HG03520 (cell line): ENCODE results near the gene DNAH3.
"Not testable (repeated sequence)": the region's sequence is repeated elsewhere in the genome, so short reads cannot be mapped to it uniquely, and the experiment has no call there.

ENCODE experiments used
- ATAC-seq: cut with Tn5 transposase; IDR thresholded peaks from one replicate; pipeline ENCODE4 v1.9.1; 2021; ENCODE audit warnings: mild to moderate bottlenecking, moderate library complexity; ENCODE audit not compliant: unreplicated experiment

The DNAH3 gene, protein sequence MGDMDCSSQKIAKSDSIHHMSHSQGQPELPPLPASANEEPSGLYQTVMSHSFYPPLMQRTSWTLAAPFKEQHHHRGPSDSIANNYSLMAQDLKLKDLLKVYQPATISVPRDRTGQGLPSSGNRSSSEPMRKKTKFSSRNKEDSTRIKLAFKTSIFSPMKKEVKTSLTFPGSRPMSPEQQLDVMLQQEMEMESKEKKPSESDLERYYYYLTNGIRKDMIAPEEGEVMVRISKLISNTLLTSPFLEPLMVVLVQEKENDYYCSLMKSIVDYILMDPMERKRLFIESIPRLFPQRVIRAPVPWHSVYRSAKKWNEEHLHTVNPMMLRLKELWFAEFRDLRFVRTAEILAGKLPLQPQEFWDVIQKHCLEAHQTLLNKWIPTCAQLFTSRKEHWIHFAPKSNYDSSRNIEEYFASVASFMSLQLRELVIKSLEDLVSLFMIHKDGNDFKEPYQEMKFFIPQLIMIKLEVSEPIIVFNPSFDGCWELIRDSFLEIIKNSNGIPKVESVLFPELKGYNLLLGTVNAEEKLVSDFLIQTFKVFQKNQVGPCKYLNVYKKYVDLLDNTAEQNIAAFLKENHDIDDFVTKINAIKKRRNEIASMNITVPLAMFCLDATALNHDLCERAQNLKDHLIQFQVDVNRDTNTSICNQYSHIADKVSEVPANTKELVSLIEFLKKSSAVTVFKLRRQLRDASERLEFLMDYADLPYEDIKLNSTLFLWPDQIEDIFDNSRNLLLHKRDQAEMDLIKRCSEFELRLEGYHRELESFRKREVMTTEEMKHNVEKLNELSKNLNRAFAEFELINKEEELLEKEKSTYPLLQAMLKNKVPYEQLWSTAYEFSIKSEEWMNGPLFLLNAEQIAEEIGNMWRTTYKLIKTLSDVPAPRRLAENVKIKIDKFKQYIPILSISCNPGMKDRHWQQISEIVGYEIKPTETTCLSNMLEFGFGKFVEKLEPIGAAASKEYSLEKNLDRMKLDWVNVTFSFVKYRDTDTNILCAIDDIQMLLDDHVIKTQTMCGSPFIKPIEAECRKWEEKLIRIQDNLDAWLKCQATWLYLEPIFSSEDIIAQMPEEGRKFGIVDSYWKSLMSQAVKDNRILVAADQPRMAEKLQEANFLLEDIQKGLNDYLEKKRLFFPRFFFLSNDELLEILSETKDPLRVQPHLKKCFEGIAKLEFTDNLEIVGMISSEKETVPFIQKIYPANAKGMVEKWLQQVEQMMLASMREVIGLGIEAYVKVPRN (N-terminal part only)

DNA sequence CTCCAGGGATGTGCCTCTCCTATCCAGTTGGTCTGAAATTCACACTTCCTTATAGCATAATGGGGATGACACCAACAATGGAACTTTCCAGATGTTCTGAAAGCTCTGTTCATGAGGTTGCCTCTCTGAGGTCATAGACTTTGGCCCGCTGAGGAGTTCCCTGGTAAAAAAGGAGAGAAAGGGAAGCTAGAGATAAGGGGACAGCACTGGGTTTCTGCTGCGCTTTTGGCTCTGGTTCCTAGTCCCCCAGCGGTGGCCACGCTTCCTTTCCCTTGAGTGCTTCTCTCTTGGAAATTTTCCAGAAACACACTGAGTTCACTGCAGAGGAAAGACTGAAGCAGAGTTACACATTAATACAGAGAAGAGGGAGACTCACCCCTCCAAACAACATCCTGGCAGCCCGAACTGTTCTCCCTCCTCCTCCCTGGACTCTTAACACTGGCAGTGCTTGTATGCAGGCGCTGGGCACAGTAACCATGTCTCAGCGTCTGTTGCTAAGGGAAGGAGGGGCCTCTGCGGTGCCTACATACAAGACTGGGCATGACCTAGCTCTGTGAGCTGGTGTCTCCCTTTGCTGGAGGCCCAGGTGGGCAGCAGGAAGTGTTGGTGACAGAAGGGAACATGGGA lies at the start of gene DNAH3:
TSS of gene DNAH3 (minus strand) at position 472 of the 627 bp plus-strand sequence. CDS start 527 bp downstream, outside the sequence.
- ATAC-seq, result no peak

DNA sequence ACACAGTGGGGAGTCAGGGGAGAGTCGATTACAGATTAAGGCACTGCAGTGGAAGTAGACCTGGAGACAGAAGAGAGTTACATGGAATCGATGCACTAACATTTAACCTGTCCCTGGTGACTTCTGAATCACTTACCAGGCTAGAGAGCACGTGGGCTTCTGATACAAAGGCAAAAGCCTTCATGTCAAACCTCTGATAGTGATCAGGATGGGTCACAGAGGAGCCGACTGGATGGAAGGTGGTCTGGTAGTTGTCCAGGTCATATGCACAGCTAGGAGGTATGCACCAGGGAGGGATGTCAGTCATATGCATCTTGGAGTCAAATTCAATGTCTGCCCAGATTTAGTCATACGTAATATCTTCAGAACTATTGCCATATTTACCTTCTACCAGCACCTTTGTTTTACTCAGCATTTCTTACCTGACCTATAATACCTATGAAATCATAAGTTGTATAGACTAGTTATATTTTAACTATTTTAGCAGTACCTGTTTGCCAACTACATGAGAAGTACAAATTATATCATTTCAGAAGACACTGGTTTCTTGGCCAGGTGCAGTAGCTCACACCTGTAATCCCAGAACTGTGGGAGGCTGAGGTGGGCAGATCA lies 49.1 kb upstream of the DNAH3 start:
- no peak for ATAC-seq

DNA sequence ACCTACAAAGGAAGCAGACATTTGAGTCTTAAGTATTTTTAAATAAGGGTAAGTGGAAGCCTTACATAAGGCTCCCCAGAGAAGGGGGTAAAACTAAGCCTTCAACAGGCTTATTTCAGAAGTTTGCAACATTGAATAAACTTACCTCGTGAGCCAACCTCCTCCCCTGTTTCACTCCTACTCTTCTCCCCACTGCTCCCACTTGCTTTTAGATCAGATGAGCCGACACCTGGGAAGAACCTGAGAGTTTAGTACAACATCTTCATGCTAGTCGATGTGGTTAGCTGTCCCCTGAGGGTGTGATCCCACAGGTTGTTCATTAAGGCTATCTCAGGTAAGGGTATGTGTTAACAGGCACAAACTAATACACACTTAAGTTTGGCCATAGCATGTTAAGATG lies 47.0 kb upstream of the DNAH3 start:
- no peak for ATAC-seq

DNA sequence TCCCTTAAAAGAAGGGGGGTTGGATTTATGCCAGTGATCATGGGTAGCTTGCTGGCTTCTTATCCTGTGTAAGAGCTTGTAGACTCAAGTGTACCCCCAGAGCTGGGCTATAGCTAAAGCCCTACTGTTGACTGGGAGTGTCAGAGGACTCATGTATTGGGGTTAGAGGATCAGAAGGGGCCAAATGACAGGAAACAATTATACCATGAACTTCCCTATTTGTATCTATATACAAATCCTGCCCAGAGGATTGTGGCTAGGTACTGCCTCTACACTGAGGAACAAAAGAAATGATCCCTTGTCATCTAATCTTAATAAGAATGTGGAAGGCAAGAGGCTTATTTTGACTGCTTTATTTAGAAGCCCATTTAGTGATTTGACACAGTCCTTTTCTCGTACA lies 46.5 kb upstream of the DNAH3 start:
- ATAC-seq, result no peak

DNA sequence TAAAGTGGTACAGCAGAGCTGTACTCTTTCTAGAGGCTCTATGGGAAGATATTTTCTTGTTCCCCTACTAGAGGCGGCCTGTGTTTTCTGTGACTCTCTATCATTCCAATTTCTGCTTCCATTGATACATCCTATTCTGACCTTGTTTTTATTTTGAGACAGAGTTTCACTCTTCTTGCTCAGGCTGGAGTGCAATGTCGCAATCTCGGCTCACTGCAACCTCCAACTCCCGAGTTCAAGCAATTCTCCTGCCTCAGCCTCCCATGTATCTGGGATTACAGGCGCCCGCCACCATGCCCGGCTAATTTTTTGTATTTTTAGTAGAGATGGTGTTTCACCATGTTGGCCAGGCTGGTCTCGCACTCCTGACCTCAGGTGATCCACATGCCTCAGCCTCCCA lies 44.7 kb upstream of the DNAH3 start:
- not testable (repeated sequence) for ATAC-seq

DNA sequence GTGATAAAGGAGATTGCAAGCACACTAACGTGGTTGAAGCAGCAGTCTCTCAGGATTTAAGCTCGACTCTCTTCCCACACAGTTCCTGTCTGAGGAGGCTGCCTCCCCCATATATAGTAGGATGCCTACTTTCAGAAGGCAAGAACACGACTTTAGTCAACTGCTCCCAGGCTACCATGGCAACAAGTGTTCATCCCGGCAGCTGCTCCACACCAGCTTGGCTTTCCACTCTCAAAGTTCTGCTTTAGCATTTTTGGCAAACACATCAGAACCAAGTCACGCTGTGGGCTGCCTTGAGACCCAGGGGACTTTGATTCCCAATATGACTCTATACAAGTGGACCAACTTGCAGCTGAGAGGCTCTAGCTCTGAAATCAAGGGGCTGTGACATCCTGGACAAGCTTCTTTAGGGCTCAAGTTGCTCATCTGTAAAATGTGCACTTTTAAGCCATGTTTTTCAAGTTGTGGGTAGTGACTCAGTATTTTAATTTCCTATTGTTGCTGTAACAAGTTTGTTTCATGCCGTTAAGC lies 44.2 kb upstream of the DNAH3 start:
- ATAC-seq, result no peak

DNA sequence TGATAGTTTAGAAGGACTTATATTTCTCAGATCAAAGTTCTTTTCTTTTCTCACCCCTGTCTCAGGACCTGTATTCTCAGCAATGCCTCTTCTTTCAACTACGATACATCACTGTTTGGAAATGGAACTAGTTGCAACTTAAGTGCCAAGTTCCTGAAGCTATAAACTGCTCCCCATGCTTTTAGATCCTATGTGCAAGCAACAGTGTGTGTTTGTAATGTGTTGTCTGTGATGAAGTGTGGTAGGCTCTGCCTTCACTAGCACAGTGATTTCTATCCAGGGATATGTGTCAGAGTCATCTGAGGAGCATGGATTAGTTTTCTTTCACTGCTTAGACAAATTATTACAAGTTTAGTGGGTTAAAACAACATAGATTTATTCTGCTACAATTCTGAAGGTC lies 42.3 kb upstream of the DNAH3 start:
- ATAC-seq, result no peak

DNA sequence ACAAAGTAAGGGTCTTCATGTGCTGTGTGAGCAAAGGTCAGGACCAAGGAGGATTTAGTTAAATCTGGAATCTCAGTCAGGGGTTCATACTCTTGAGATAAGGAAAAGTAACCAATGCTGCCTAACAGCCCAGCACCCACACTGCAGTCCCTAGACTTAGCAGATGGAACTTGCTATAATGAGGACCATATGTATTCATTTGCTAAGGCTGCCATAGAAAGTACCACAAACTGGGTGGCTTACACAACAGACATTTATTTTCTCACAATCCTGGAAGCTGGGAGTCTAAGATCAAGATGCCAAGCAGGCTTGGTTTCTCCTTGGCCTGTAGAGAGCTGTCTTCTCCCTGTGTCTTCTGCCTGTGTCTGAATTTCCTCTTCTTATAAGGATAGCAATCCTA lies 40.0 kb upstream of the DNAH3 start:
- no peak for ATAC-seq

DNA sequence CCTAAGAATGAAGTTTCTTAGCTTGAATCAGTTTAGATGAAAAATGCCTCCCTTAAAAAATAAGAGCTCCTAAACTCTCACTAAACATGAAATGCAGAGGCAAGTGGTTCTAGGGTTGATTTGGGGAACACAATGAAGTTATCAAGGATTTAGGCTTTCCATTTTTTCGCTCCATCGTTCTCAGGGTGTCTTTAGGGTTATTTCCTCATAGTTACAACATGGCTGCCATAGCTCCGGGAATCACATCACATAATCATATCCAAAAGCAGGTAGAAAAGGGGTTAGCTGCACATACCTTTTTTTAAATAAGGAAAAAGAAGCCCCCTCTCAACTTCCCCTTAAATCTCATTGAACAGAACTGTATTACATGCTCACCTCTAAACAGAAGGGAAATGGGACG lies 39.4 kb upstream of the DNAH3 start:
- no peak for ATAC-seq

DNA sequence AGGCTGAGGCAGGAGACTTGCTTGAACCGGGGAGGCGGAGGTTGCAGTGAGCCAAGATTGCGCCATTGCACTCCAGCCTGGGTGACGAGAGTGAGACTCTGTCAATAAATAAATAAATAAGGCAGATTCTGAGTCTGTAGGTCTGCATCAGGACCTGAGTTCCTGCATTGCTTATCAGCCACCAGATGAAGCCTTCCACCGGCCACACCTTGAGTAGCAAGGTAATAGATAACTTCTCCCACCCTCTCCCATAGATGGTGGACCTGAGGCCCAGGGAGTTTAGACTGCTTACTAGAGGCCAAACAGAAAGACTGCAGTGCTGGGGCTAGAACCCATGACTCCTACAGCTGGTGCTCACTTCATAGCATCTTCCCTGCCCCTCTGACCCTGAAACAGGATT lies 38.7 kb upstream of the DNAH3 start:
- no peak for ATAC-seq

DNA sequence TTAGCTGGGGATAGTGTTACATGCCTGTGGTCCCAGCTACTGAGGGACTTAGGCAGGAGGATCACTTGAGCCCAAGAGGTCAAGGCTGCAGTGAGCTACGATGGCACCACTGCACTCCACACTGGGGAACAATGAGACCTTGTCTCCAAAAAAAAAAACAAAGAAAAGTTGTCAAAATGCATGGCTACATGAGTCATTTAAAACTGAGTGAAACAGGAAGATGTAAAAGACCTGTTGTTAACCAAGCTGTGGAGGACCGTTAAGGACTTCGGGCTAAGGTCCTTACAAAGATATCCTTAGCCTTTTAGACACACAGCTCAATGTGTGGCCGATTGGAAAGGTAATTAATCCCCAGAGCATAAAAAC lies 35.7 kb upstream of the DNAH3 start:
- no peak for ATAC-seq

DNA sequence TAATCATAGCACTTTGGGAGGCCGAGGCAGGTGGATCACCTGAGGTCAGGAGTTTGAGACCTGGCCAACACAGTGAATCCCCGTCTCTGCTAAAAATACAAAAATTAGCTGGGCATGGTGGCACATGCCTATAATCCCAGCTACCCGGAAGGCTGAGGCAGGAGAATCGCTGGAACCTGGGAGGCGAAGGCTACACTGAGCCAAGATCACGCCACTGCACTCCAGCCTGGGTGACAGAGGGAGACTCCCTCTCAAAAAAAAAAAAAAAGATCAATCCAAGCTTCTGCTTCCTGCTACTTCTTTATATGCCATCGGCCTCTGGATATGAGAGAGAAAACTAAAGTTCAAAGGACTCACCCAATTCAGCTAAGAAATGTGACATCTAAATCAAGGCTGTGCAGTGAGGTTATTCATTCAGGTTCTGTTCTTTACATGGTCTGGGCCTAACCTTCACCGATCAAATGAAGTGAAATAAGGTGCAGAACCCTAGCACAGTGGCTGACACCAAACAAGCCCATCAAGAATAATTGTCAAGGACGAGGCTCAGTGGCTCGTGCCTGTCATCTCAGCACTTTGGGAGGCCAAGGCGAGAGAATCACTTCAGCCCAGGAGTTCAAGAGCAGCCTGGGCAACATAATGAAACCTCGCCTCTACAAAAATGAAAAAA lies 35.1 kb upstream of the DNAH3 start:
- ATAC-seq, result no peak

DNA sequence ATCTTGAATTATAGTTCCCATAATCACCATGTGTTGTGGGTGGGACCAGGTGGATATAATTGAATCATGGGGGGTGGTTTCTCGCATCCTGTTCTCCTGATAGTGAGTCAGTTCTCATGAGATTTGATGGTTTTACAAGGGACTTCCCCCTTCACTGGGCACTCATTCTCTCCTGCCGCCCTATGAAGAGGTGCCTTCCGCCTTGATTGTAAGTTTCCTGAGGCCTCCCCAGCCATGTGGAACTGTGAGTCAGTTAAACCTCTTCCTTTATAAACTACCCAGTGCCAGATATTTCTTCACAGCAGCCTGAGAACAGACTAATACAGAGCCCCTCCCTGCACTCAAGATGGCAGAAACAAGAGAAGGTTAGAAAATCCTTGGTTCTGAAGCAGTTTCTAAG lies 34.2 kb upstream of the DNAH3 start:
- no peak for ATAC-seq

DNA sequence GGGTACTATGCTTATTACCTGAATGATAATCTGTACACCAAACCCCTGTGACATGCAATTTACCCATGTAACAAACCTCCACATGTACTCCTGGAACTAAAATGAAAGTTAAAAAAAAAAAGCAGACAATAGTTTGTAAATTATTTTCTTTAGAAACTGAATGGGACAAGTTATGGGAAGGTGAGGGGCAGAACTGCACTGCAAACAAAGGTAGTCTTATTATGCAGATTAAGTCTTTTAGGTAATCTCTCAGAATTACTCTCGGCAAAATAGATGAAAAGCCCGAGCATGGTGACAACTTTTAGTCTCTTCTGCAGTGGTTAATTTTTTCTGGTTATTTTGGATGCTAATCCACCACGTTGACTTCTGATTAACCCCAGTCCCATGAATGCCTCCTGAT lies 33.3 kb upstream of the DNAH3 start:
- ATAC-seq, result no peak

DNA sequence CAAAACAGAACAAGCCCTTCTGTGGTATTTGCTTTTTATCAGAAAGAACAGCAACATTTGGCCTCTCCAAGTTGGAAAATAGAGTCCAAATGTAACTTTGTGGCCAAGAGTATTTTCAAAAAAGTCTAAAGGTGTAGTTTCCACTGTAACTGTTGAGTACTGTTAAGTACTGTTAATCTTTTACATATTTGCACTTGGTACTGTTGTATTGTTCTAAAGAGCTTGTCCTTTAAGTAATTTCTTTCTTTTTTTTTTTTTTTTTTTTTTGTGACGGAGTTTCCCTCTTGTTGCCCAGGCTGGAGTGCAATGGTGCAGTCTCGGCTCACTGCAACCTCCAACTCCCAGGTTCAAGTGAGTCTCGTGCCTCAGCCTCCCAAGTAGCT lies 29.3 kb upstream of the DNAH3 start:
- no peak for ATAC-seq

DNA sequence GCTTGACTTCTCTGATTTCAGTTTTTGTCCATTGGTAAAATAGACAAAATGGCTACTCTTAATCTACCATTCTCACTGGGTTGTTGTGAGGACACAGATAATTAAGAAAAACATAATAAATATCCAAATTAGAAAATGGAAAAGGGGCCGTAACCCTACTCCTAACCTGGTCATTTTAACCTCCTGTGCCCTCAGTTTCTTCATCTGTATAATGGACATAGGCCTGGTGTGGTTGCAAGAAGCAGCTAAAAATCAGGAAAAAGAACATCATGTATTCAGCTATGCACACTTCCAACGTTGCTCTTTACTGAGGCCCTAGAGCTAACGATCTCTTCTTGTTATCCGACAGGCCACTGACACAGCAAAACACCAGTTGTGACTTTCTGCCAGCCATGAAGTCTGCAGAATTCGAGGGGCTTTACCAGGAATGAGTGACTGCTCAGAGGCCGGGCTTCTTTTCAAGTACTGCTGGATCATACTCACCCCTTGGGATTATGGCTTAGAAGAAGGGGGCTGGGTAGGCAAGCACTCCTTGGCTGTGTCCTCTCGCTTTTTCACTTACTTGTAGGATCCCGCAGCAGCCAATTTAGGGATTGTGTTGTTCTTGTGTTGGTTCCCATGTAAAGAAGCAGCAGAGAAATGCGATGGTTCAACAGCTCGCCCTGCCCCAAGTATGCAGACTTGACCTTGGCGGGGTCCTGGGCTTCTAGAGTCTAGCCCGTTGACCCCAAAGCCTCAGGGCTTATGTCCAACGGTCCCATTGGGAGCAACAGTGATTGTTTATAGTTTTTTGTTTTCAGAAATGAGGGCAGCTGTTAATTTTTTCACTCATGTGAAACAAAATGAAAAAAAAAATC lies 28.7 kb upstream of the DNAH3 start:
- no peak for ATAC-seq

DNA sequence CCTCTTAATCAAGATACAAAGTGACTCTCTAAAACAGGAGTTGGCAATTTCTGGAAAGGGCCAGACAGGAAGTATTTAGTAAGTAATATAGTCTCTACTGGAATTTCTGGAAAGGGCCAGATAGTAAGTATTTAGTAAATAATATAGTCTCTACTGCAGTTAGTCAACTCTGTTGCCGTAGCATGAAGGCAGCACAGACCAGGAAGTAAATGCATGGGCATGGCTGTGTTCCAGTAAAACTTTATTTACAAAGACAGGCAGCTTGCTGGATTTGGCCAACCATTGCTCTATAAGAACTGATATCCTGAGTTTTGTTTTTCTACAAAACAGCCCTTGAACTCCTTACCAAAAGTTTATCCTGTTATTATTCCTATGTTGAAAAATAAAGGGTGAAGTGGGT lies 24.8 kb upstream of the DNAH3 start:
- ATAC-seq, result no peak

DNA sequence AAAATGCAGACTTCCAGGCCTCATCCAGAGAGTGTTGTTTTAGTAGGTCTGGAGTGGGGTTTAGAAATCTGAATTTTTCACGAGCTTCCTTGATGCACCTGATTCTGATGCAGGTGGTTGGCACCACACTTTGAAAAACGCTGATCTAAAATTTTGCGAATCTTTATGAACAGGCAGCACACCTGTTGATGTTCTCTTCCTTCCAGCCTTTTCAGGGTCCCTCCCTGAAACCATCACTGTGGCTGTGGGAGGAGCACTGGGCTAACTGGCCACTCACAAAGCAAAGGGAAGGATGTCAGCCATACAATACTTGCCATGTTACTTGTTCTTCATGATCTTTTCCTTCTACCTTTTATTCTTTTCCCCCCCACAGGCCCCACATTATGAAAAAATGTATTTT lies 22.0 kb upstream of the DNAH3 start:
- no peak for ATAC-seq

DNA sequence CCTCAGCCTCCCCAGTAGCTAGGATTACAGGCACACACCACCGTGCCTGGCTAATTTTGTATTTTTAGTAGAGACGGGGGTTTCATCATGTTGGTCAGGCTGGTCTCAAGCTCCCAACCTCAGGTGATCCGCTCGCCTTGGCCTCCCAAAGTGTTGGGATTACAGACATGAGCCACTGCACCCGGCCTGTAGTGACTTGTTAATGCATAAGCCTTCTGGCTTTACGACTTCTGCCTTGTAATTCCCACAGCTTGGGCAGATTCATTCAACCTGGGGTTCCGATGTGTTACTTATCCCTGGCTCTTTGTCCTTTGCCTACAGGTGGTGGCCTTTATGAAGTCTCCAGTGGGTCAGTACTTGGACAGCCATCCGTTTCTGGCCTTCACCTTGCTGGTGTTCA lies 19.5 kb upstream of the DNAH3 start:
- ATAC-seq, result not testable (repeated sequence)
